ENCODE data around the gene GORASP2.

GORASP2 gene

DNA sequence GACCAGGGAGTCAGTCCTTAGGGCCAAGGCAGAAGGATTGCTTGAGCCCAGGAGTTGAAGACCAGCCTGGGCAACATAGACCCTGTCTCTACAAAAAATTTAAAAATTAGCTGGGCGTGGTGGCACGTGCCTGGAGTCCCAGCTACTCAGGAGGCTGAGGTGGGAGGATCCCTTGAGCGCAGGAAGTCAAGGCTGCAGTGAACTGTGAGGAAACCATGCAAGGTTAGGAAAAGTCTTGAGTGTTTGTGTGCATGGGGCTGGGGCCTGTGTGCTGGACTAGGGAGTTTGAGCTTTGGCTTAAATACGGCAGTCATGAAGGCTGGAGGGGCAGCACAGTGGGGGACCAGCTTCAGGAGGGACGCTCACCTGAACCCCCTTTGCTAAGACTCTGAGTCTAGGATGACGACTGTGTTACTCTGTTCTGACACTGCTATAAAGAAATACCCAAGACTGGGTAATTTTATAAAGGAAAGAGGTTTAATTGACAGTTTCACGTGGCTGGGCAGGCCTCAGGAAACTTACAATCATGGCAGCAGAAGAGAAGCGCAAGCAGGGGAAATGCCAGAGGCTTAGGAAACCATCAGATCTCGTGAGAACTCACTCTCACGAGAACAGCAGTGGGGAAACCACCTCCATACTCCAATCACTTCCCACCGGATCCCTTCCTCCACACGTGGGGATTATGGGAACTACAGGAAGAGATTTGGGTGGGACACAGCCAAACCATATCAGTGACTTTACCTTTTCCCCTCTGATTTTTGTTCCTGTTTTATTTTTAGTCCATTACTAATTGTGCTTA lies 39.4 kb downstream of the GORASP2 start:
- DNase-seq: no peak

DNA sequence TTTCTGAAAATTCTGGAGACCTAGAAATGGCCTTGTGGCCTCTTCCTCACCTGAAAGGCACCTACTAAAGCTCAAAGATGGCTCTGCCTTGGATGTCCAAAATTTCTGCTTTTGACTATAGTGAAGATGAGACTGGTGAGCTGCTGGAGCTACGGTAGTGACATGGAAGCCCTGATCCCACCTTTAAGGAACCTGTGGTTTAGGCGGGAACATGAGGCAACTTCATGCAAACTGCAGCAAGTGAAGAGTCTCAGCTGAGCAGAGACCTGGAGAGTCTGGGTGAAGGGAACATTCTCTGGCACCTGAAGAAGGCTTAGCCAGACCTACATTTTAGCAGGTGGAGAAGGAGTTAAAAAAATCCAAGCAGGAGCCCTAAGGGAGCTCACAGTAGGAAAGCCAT lies 40.0 kb downstream of the GORASP2 start:
- DNase-seq: no peak

DNA sequence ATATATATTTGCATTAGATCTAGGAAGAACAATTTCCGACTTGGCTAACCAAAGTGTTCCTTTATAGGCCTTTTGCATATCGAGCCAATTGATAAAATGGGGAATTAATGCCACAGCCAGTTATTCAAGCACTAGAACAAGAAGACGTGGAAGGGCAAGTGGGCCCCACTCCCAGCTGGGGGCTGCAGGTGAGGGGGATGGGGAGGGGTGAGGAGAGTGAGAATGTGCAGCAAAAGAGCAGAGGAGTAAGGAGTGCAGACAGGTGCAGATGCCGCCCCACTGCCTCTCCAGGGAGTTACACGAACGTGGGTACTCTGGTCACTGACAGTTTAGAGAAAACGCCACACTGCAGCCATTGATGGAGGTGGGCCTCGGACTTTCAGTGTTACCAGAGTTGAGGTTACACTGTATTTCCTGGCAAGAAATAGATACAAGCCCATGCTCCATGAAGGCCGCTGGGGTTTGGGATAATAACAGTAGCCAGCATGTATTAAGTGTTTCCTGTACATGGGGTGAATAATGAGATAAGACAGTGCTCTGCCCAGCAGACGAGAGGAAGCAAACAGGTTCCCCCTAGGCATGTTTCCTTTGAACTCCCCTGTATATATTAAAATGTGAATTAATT lies 40.9 kb downstream of the GORASP2 start:
- no peak for DNase-seq

DNA sequence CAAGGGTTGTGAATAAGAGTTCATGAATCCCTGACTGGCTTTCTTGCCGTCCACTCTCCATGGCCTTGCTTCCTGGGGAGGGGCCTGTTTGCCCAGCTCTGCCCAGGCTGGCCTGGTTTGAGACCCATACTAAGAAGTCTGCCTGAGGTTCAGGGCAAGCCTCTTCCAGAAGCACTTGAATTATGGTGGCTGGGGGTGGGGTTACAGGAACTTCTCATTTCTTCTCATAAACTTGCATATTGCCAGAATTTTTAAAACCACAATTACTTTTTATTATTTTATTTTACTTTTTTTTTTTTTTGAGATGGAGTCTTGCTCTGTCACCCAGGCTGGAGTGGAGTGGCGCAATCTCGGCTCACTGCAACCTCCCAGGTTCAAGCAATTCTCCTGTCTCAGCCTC lies 42.0 kb downstream of the GORASP2 start:
- no peak for DNase-seq

DNA sequence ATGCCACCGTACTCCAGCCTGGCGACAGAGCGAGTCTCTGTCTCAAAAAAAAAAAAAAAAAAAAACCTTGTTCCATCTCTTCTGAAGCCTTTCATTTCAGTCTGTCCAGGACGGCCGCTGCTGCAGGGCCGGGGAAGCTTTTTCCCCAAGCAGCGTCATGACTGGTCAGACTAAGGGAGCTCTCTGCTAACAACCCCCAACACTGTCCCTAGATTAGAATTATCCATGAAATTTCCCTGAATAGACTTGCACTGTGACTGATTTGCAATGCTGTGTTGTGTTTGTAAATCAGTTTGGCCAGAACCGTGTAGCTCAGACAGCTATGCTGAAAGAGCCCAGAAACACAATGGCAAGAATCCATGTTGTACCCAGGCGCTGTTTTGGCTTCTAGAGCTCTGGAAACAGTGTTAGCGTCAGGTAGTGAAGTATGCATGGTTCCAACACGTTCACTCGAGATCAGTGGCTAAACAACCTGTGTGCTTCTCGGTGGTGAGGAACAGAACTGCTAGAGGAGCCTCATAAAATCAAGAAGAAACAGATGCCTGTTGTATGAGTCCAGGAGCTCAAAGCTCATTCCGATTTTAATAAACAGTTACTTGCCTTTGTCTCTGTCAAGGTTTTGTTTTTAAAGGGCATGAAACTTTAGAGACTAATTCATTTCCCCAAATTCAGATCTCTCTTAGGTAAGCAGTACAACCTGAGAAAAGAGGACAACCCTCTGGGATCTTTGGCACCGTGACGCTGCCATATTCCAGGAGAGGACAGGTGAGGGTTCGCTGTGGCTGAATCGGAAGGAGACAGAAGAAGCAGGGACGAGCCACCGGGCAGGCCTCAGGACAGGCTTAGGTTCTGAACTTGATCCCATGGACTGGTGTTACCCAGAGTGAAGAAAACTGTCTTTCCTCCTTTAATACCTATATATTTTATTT lies 43.5 kb downstream of the GORASP2 start:
- DNase-seq: no peak

DNA sequence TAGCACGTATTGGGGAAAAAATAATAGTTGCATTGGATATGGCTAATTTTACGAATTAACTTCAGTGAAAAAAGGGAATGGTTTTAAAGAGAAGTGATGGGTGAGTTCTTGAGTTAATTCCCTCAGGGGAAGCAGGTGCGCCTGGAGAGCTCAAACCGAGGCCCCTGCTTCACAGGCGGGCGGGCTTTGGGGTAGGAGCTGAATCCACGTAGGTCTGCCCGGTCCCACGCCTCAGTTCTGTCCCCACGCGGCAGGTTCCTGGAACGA lies 44.1 kb downstream of the GORASP2 start:
- DNase-seq: no peak

GRCh38 chr2:170973492-170974303 lies 44.6 kb downstream of the GORASP2 start:
- DNase-seq: peak; percentile 82

DNA sequence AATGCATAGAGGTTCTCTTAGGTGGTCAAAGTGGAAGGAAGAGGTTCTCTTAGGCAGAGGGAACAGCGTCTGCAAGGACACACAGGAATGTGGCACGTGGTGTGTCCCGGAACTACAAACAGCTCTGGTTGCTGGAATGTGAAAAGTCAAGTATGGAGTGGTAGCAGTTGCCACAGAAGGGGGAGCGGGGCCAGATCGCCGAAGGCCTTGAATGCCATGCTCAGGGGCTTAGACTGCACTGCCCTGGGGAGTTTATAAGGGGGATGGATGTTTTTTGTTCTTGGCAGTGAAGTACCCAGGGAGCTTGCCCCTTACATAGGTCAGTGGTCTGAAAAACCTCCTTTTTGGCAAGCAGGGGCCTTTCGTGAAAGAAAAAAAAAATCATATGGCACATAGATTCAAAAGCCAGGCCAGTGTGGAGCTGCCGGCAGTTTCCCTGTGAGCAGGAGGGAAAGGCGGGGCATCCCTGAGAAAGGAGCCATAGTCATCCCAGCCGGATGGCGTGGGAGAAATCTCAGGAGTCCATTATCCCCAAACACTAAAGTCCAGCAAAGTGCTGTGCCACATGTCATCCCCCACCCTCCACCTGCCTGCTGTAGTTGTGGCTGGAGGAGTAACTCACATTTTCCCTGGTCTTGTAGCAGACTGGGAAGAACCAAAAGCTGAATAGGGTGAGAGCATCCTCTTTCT lies 45.4 kb downstream of the GORASP2 start:
- no peak for DNase-seq

DNA sequence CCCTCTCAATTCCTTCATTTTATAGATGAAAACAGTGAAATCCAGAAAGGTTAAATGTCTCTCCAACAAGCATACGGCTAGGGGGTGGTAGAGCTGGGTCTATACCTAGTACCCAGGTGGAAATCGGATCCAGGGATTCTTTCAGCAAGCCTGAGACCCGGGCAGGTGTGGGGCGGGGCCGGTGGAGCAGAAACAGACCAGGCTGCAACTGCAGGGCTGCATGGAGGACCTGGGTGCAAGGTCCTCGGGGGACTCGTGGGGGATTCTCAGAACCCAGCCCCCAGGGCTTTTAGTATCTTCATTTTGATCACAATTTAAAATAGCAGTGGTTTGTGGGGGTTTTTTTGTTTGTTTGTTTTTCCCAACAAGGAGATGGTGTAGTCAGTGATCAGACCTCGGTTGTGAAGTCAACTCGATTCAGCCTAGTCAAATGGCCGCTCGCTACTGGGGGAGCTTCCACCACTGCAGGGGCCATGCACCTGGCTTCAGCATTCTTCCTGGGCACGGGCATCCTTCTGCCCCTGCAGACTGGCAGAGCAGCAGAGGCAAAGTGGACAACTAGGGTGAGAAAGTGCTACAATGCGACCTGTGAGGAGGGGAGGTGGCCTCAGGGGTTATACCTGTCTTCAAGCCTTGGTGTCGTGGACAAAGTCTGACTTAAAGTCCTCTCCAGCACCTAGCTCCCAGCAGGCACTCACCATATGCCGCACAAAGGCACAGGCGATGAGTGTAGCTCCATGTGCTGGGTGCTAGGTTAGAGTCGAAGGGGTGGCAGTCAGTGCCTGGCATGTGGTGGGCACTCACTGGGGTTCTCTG lies 46.3 kb downstream of the GORASP2 start:
- no peak for DNase-seq

- no peak for DNase-seq
These were observed 46.9 kb downstream of the GORASP2 start for GRCh38 chr2:170975943-170976270.

GRCh38 chr2:170984079-170984478 lies 55.0 kb downstream of the GORASP2 start:
- DNase-seq: no peak

DNA sequence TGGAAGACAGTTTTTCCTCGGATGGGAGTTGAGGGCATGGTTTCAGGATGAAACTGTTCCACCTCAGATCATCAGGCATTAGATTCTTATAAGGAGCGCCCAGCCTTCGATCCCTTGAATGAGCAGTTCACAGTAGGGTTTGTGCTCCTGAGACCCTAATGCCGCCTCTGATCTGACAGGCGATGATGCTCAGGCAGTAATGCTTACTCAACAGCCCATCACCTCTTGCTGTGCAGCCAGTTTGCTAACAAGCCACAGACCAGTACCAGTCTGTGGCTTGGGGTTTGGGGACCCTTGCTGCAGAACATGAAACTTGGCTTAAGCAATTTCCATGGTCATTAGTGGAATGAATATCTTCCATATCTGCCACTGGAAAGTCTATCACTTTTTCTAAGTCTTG lies 56.4 kb downstream of the GORASP2 start:
- no peak for DNase-seq

- DNase-seq: no peak
These were observed 57.7 kb downstream of the GORASP2 start for GRCh38 chr2:170986566-170987258.

- no peak for DNase-seq
These were observed 62.5 kb downstream of the GORASP2 start for GRCh38 chr2:170991398-170992182.

DNA sequence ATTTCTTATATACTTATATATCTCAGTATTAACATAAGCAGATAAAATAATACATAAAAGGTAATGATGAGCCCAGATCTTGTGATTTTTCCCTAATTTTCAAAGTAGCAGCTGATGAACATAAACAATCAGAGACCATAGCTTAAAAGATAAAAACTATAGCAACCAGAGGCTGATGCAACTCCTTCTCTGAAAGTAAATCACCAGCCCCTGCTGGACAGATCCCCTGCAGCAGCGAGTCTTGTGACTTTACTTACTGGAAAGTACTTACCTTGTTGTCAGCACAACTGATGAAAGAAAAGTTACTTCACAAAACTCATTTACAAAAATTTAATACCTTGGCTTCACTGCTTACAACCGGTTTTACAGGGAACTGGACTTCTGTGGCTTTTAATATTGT lies 67.3 kb downstream of the GORASP2 start:
- DNase-seq: no peak

GRCh38 chr2:170997893-170998597 lies 69.0 kb downstream of the GORASP2 start:
- no peak for DNase-seq

GRCh38 chr2:170999654-171000053 lies 70.6 kb downstream of the GORASP2 start:
- DNase-seq: no peak

- no peak for DNase-seq
These were observed 75.3 kb downstream of the GORASP2 start for GRCh38 chr2:171004363-171004762.

GRCh38 chr2:171004833-171005232 lies 75.8 kb downstream of the GORASP2 start:
- no peak for DNase-seq

Data from activated gamma-delta T cell treated with Interleukin-2 at 50 U/mL for 16 hours (primary cell).